ENCODE measurements around the gene RHO.
"Not testable (repeated sequence)": the region's sequence is repeated elsewhere in the genome, so short reads cannot be mapped to it uniquely, and the experiment has no call there.

The RHO gene

GRCh38 chr3:129545951-129546350 is 17.5 kb downstream of the RHO start:
- DNase-seq: not testable (repeated sequence)

GRCh38 chr3:129547241-129547640 is 18.8 kb downstream of the RHO start:
- no peak for DNase-seq

- no peak for DNase-seq
Measured at GRCh38 chr3:129548104-129548965, 19.9 kb downstream of the RHO start.

- DNase-seq: no peak
Measured at GRCh38 chr3:129549006-129549800, 20.8 kb downstream of the RHO start.

- no peak for DNase-seq
Measured at GRCh38 chr3:129549805-129550204, 21.4 kb downstream of the RHO start.

- DNase-seq: no peak
Measured at GRCh38 chr3:129552287-129553050, 24.0 kb downstream of the RHO start.

- DNase-seq: no peak
Measured at GRCh38 chr3:129553171-129553570, 24.7 kb downstream of the RHO start.

- DNase-seq: no peak
Measured at GRCh38 chr3:129553719-129554118, 25.3 kb downstream of the RHO start.

GRCh38 chr3:129554356-129555152 is 26.1 kb downstream of the RHO start:
- DNase-seq: no peak

- no peak for DNase-seq
Measured at GRCh38 chr3:129555153-129555550, 26.7 kb downstream of the RHO start.

GRCh38 chr3:129555616-129556357 is 27.3 kb downstream of the RHO start:
- DNase-seq: no peak

GRCh38 chr3:129556358-129556695 is 27.9 kb downstream of the RHO start:
- DNase-seq: no peak

GRCh38 chr3:129556890-129557547 is 28.6 kb downstream of the RHO start:
- no peak for DNase-seq

GRCh38 chr3:129557548-129557894 is 29.1 kb downstream of the RHO start:
- DNase-seq: no peak

GRCh38 chr3:129558081-129558771 is 29.8 kb downstream of the RHO start:
- DNase-seq: no peak

GRCh38 chr3:129558772-129559564 is 30.5 kb downstream of the RHO start:
- DNase-seq: no peak

- no peak for DNase-seq
Measured at GRCh38 chr3:129559565-129560079, 31.2 kb downstream of the RHO start.

GRCh38 chr3:129560269-129560787 is 31.9 kb downstream of the RHO start:
- no peak for DNase-seq

GRCh38 chr3:129560911-129561594 is 32.6 kb downstream of the RHO start:
- no peak for DNase-seq

Data from activated gamma-delta T cell (primary cell).